IMR-90 (cell line): ENCODE measurements around the gene SNX33. TPM values are rescaled to one million over a fixed set of nuclear protein-coding genes. Genes with fewer than 3 reads are reported as not detected.

Source experiments
- ATAC-seq: fragments of 200-7000 bp; cut with Tn5 transposase; 2 replicates; pipeline ENCODE4 v1.9.1; 2020; ENCODE audit warnings: low read depth, mild to moderate bottlenecking, moderate library complexity
- BruUV-seq: library from RNA; stranded (reverse); fragments of 400-500 nt; replicated peaks from 2 replicates; lab custom pipeline; 2021; lab: Mats Ljungman, UMichigan
- CTCF ChIA-PET: fragments of 300-600 bp; formaldehyde crosslinking; extraction: SDS; loops from one replicate; lab custom pipeline; 2021; ENCODE audit warnings: antibody characterized with exemption; lab: Yijun Ruan, JAX
- POLR2A ChIA-PET: fragments of 300-600 bp; sonication (Branson Sonifier 250); formaldehyde crosslinking; loops from one replicate; lab custom pipeline; 2022; ENCODE audit warnings: antibody characterized with exemption; ENCODE audit not compliant: unreplicated experiment; lab: Charles Lee
- DNase-seq: peaks from one replicate; pipeline ENCODE4 v3.0.0; 2013
- H2AFZ ChIP-seq: replicated peaks from 2 replicates; pipeline ENCODE3; 2013; ENCODE audit warnings: low read length, mild to moderate bottlenecking; ENCODE audit not compliant: poor library complexity
- H2AK5ac ChIP-seq: 2 replicates; pipeline ENCODE4 v1.6.1; 2013; ENCODE audit warnings: low read depth, low read length, inconsistent platforms
- H2AK9ac ChIP-seq: replicated peaks from 2 replicates; pipeline ENCODE3; 2013; ENCODE audit warnings: mild to moderate bottlenecking, low read depth, low read length, moderate library complexity; ENCODE audit not compliant: poor library complexity
- H2BK120ac ChIP-seq: 2 replicates; pipeline ENCODE4 v1.6.1; 2013; ENCODE audit warnings: low read depth, low read length, inconsistent platforms
- H2BK15ac ChIP-seq: 3 replicates; pipeline ENCODE4 v1.6.1; 2013; ENCODE audit warnings: low read depth, low read length, inconsistent platforms
- H2BK20ac ChIP-seq: 2 replicates; pipeline ENCODE4 v1.6.1; 2013; ENCODE audit warnings: low read depth, mild to moderate bottlenecking, inconsistent platforms, low read length, moderate library complexity
- H2BK5ac ChIP-seq: 2 replicates; pipeline ENCODE4 v1.6.1; 2013; ENCODE audit warnings: mild to moderate bottlenecking, low read depth, low read length, inconsistent platforms; ENCODE audit not compliant: poor library complexity, severe bottlenecking
- H3K14ac ChIP-seq: replicated peaks from 2 replicates; pipeline ENCODE4 v1.6.1; 2013; ENCODE audit warnings: low read depth, low read length, inconsistent platforms
- H3K18ac ChIP-seq: 2 replicates; pipeline ENCODE4 v1.6.1; 2013; ENCODE audit warnings: low read depth, low read length, control low read depth
- H3K23ac ChIP-seq: 2 replicates; pipeline ENCODE4 v1.6.1; 2013; ENCODE audit warnings: low read depth, low read length, inconsistent platforms
- H3K27ac ChIP-seq: 2 replicates; pipeline ENCODE4 v1.5.1; 2013; ENCODE audit warnings: mild to moderate bottlenecking, control low read depth, low read length; ENCODE audit not compliant: insufficient read depth
- H3K27me3 ChIP-seq: 2 replicates; pipeline ENCODE4 v1.6.1; 2013; ENCODE audit warnings: low read length; ENCODE audit not compliant: control insufficient read depth, insufficient read depth
- H3K36me3 ChIP-seq: 2 replicates; pipeline ENCODE4 v1.6.1; 2013; ENCODE audit warnings: low read length, mixed read lengths; ENCODE audit not compliant: control insufficient read depth, insufficient read depth
- H3K4ac ChIP-seq: 2 replicates; pipeline ENCODE4 v1.6.1; 2013; ENCODE audit warnings: low read depth, low read length, inconsistent platforms
- H3K4me1 ChIP-seq: 2 replicates; pipeline ENCODE4 v1.6.1; 2013; ENCODE audit warnings: low read length, mixed read lengths; ENCODE audit not compliant: control insufficient read depth, insufficient read depth
- H3K4me2 ChIP-seq: 2 replicates; pipeline ENCODE4 v1.6.1; 2013; ENCODE audit warnings: low read depth, mild to moderate bottlenecking, control low read depth, low read length, moderate library complexity
- H3K4me3 ChIP-seq: 2 replicates; pipeline ENCODE4 v1.5.1; 2013; ENCODE audit warnings: low read depth, mild to moderate bottlenecking, control low read depth, low read length, moderate library complexity; ENCODE audit not compliant: insufficient read depth
- H3K56ac ChIP-seq: 2 replicates; pipeline ENCODE4 v1.6.1; 2013; ENCODE audit warnings: low read length, inconsistent platforms; ENCODE audit not compliant: insufficient read depth; ENCODE audit errors: extremely low read depth
- H3K79me1 ChIP-seq, 2 experiments: 2 replicates each; pipeline ENCODE4 v1.6.1; 2013; ENCODE audit warnings: low read length in 2 of 2, inconsistent platforms in 1 of 2, low read depth in 1 of 2
- H3K9ac ChIP-seq: 2 replicates; pipeline ENCODE4 v1.6.1; 2013; ENCODE audit warnings: low read depth, low read length, control low read depth
- H3K9me1 ChIP-seq: 2 replicates; pipeline ENCODE4 v1.6.1; 2013; ENCODE audit warnings: low read length, inconsistent platforms; ENCODE audit not compliant: insufficient read depth
- H3K9me3 ChIP-seq: 2 replicates; pipeline ENCODE4 v1.6.1; 2013; ENCODE audit warnings: low read length; ENCODE audit not compliant: control insufficient read depth, insufficient read depth
- H4K20me1 ChIP-seq: 2 replicates; pipeline ENCODE4 v1.6.1; 2013; ENCODE audit warnings: low read length, inconsistent platforms; ENCODE audit not compliant: insufficient read depth
- H4K5ac ChIP-seq: 2 replicates; pipeline ENCODE4 v1.6.1; 2013; ENCODE audit warnings: mild to moderate bottlenecking, low read depth, low read length, control low read depth
- H4K8ac ChIP-seq, 2 experiments: 2 replicates each; pipeline ENCODE4 v1.6.1; 2013; ENCODE audit warnings: low read depth in 2 of 2, low read length in 2 of 2, control low read depth in 1 of 2, inconsistent platforms in 1 of 2
- H4K91ac ChIP-seq: 2 replicates; pipeline ENCODE4 v1.6.1; 2013; ENCODE audit warnings: low read depth, low read length, inconsistent platforms; ENCODE audit not compliant: insufficient read depth
- BHLHE40 ChIP-seq: fragments of 150-350 bp; IDR thresholded peaks from 2 replicates; pipeline ENCODE4 v1.6.1; 2016; ENCODE audit warnings: mild to moderate bottlenecking, low read depth, low read length
- CEBPB ChIP-seq: IDR thresholded peaks from 2 replicates; pipeline ENCODE4 v1.6.1; 2012; ENCODE audit warnings: low read depth, low read length, improper control_type of control experiment
- CHD1 ChIP-seq: IDR thresholded peaks from 2 replicates; pipeline ENCODE4 v1.6.1; 2012; ENCODE audit warnings: low read depth, low read length, improper control_type of control experiment
- FOS ChIP-seq: fragments of 150-350 bp; IDR thresholded peaks from 2 replicates; pipeline ENCODE4 v1.6.1; 2016; ENCODE audit warnings: low read depth, low read length
- MAZ ChIP-seq: IDR thresholded peaks from 2 replicates; pipeline ENCODE4 v1.6.1; 2012; ENCODE audit warnings: low read depth, mild to moderate bottlenecking, low read length, improper control_type of control experiment, moderate library complexity, borderline replicate concordance
- MXI1 ChIP-seq: IDR thresholded peaks from 2 replicates; pipeline ENCODE4 v1.6.1; 2012; ENCODE audit warnings: low read depth, mild to moderate bottlenecking, low read length, moderate library complexity, borderline replicate concordance
- NFE2L2 ChIP-seq: fragments of 150-350 bp; IDR thresholded peaks from 2 replicates; pipeline ENCODE4 v1.6.1; 2016; ENCODE audit warnings: low read depth, mild to moderate bottlenecking, low read length
- POLR2A ChIP-seq: IDR thresholded peaks from 2 replicates; pipeline ENCODE4 v1.6.1; 2012; ENCODE audit warnings: mild to moderate bottlenecking, low read depth, low read length
- RAD21 ChIP-seq: IDR thresholded peaks from 2 replicates; pipeline ENCODE4 v1.6.1; 2012; ENCODE audit warnings: low read length, improper control_type of control experiment
- RCOR1 ChIP-seq: IDR thresholded peaks from 2 replicates; pipeline ENCODE4 v1.6.1; 2012; ENCODE audit warnings: mild to moderate bottlenecking, low read length, improper control_type of control experiment; ENCODE audit not compliant: insufficient replicate concordance
- RFX5 ChIP-seq: IDR thresholded peaks from 2 replicates; pipeline ENCODE4 v1.8.0; 2012; ENCODE audit warnings: low read depth, mild to moderate bottlenecking, low read length, moderate library complexity
- SMC3 ChIP-seq: fragments of 150-350 bp; IDR thresholded peaks from 2 replicates; pipeline ENCODE4 v1.6.1; 2016; ENCODE audit warnings: low read depth, mild to moderate bottlenecking, antibody characterized with exemption, low read length, moderate library complexity
- USF2 ChIP-seq: fragments of 150-350 bp; IDR thresholded peaks from 2 replicates; pipeline ENCODE4 v1.6.1; 2017; ENCODE audit warnings: mild to moderate bottlenecking, antibody characterized with exemption, low read length, low read depth
- WGBS, 2 experiments: methylation state at CpG; one replicate each; pipeline versions ENCODE4 v1.1.5 to v1.1.7; 2013; ENCODE audit warnings: missing lambda C conversion rate in 2 of 2; ENCODE audit not compliant: insufficient read length in 1 of 2; ENCODE audit errors: extremely low coverage in 2 of 2; 5-methylcytosine and 5-hydroxymethylcytosine counted together
- dilution Hi-C: fragments of 300-500 bp; cut with HindIII; formaldehyde crosslinking; loops from one replicate; pipeline ENCODE4 v1.14.3; 2018; ENCODE audit warnings: low sequenced_read_pairs; ENCODE audit not compliant: unreplicated experiment
- in situ Hi-C: fragments of 300-500 bp; cut with MboI; formaldehyde crosslinking; loops from 3 replicates; pipeline ENCODE4 v1.14.3; 2019; ENCODE audit warnings: low sequenced_read_pairs, inconsistent platforms, mixed read lengths
- intact Hi-C: fragments of 100-400 bp; cut with micrococcal nuclease; formaldehyde crosslinking; loops from 2 replicates; pipeline ENCODE4 v1.10.0; 2022
- polyA plus RNA-seq, 3 experiments: library from polyadenylated mRNA; depleted of rRNA; stranded (reverse); fragments of >200 nt; gene quantifications; 2 replicates each; pipeline ENCODE4 v1.2.3, GENCODE V29; 2012; ENCODE audit warnings: low replicate concordance in 1 of 3
- total RNA-seq: library from RNA; depleted of rRNA; stranded (reverse); fragments of >200 nt; gene quantifications from 2 replicates; pipeline ENCODE4 v1.2.3, GENCODE V29; 2012
- TF ChIP-seq, protein P1 (sequence below): fragments of 150-350 bp; IDR thresholded peaks from 2 replicates; pipeline ENCODE4 v1.6.1; 2016; ENCODE audit warnings: low read depth, mild to moderate bottlenecking, low read length, moderate library complexity, borderline replicate concordance
- TF ChIP-seq, protein P2 (sequence below): conservative IDR thresholded peaks from 2 replicates; pipeline ENCODE4 v1.5.1; 2012; ENCODE audit warnings: mild to moderate bottlenecking, low read depth, low read length, improper control_type of control experiment

The SNX33 gene
- total and polyA plus RNA-seq, 2 of the 4 experiments (the other 2 are of a cell fraction) = 12.7 to 14.6 TPM

- Histone ChIP-seq H4K91ac (no peak overlapping the region), H3K36me3 (peaks cover 61% of the 10 kb centered on the region), H4K5ac (no peak overlapping the region), H2AK5ac (no peak overlapping the region), H3K4ac (no peak overlapping the region), H2BK15ac (no peak overlapping the region), H3K4me2 (no peak overlapping the region), H4K8ac (no peak overlapping the region), H3K56ac (no peak overlapping the region), H3K27ac (no peak overlapping the region), H3K23ac (no peak overlapping the region), H2AFZ (no peak overlapping the region), H3K27me3 (no peaks in the 10 kb centered on the region), H2BK20ac (no peak overlapping the region), H3K9ac (no peak overlapping the region), H3K79me1 (peaks cover 13 to 92% of the 10 kb centered on the region in 2 experiments), H3K4me3 (no peak overlapping the region), H2BK5ac (no peak overlapping the region), H2BK120ac (no peak overlapping the region), H3K4me1 (peaks cover 32% of the 10 kb centered on the region), H3K18ac (no peak overlapping the region), H3K9me1 (peaks cover 34% of the 10 kb centered on the region), H3K14ac (no peak overlapping the region), H3K9me3 (no peaks in the 10 kb centered on the region), H4K20me1 (peaks cover 77% of the 10 kb centered on the region), H2AK9ac (no peak overlapping the region)
- CTCF ChIA-PET = no interaction called here
- DNase-seq (no peak), ATAC-seq (no peak)
- in situ Hi-C loops = no loop called here
- TF ChIP-seq FOS = no peak
- no peak for TF ChIP-seq USF2
- TF ChIP-seq CHD1 = no peak
- no peak for TF ChIP-seq MXI1
- TF ChIP-seq, protein P1, sequence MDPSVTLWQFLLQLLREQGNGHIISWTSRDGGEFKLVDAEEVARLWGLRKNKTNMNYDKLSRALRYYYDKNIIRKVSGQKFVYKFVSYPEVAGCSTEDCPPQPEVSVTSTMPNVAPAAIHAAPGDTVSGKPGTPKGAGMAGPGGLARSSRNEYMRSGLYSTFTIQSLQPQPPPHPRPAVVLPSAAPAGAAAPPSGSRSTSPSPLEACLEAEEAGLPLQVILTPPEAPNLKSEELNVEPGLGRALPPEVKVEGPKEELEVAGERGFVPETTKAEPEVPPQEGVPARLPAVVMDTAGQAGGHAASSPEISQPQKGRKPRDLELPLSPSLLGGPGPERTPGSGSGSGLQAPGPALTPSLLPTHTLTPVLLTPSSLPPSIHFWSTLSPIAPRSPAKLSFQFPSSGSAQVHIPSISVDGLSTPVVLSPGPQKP = no peak
- TF ChIP-seq NFE2L2 = no peak
- TF ChIP-seq, protein P2, sequence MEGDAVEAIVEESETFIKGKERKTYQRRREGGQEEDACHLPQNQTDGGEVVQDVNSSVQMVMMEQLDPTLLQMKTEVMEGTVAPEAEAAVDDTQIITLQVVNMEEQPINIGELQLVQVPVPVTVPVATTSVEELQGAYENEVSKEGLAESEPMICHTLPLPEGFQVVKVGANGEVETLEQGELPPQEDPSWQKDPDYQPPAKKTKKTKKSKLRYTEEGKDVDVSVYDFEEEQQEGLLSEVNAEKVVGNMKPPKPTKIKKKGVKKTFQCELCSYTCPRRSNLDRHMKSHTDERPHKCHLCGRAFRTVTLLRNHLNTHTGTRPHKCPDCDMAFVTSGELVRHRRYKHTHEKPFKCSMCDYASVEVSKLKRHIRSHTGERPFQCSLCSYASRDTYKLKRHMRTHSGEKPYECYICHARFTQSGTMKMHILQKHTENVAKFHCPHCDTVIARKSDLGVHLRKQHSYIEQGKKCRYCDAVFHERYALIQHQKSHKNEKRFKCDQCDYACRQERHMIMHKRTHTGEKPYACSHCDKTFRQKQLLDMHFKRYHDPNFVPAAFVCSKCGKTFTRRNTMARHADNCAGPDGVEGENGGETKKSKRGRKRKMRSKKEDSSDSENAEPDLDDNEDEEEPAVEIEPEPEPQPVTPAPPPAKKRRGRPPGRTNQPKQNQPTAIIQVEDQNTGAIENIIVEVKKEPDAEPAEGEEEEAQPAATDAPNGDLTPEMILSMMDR = no peak
- TF ChIP-seq RAD21 = no peak
- no peak for TF ChIP-seq MAZ
- TF ChIP-seq SMC3 = no peak
- TF ChIP-seq RFX5 = no peak
- no peak for TF ChIP-seq RCOR1
- no peak for TF ChIP-seq CEBPB
- TF ChIP-seq BHLHE40 = no peak
- no peak for TF ChIP-seq POLR2A
- intact Hi-C loops = no loop called here
- WGBS, 2 experiments = 100% methylated on average over 2 of the region's 5 CpGs; no CpG with 5 or more reads in 1 of the 2 experiments
- BruUV-seq = no TSS peak
- dilution Hi-C loops = no loop called here
- POLR2A ChIA-PET = no interaction called here
Measured at GRCh38 chr15:75656331-75656730, 8.6 kb downstream of the SNX33 start.
